Stimulated activated CD4-positive, alpha-beta T cell treated with anti-CD3 and anti-CD28 coated beads, Interleukin-4, amount 100 ng/mL, for 1 hour (primary cell): ENCODE results near the gene KRTAP5-5.
"Not testable (repeated sequence)": the region's sequence is repeated elsewhere in the genome, so short reads cannot be mapped to it uniquely, and the experiment has no call there.

Source experiments
- DNase-seq: peaks from one replicate; pipeline ENCODE4 v3.0.0-alpha.2; 2020

KRTAP5-5 gene

GRCh38 chr11:1643146-1643690, 13.6 kb downstream of the KRTAP5-5 start:
- no peak for DNase-seq

GRCh38 chr11:1644601-1645356, 15.2 kb downstream of the KRTAP5-5 start:
- DNase-seq = no peak

- DNase-seq = no peak
Measured at GRCh38 chr11:1645357-1645821, 15.8 kb downstream of the KRTAP5-5 start.

- not testable (repeated sequence) for DNase-seq
Measured at GRCh38 chr11:1646540-1646939, 17.0 kb downstream of the KRTAP5-5 start.

- DNase-seq = no peak
Measured at GRCh38 chr11:1647901-1648652, 18.5 kb downstream of the KRTAP5-5 start.

GRCh38 chr11:1648653-1649420, 19.3 kb downstream of the KRTAP5-5 start:
- DNase-seq = no peak

GRCh38 chr11:1650034-1650917, 20.7 kb downstream of the KRTAP5-5 start:
- no peak for DNase-seq

- DNase-seq = no peak
Measured at GRCh38 chr11:1650918-1651262, 21.3 kb downstream of the KRTAP5-5 start.

GRCh38 chr11:1651411-1651980, 21.9 kb downstream of the KRTAP5-5 start:
- no peak for DNase-seq

- DNase-seq = no peak
Measured at GRCh38 chr11:1652026-1652425, 22.5 kb downstream of the KRTAP5-5 start.

- no peak for DNase-seq
Measured at GRCh38 chr11:1652442-1652770, 22.8 kb downstream of the KRTAP5-5 start.

- DNase-seq = peak; percentile 78
Measured at GRCh38 chr11:1652771-1653540, 23.4 kb downstream of the KRTAP5-5 start.

- no peak for DNase-seq
Measured at GRCh38 chr11:1653541-1654387, 24.2 kb downstream of the KRTAP5-5 start.

GRCh38 chr11:1654388-1655167, 25.0 kb downstream of the KRTAP5-5 start:
- DNase-seq = no peak

GRCh38 chr11:1655168-1656060, 25.8 kb downstream of the KRTAP5-5 start:
- DNase-seq = no peak

GRCh38 chr11:1656061-1656441, 26.5 kb downstream of the KRTAP5-5 start:
- no peak for DNase-seq

- DNase-seq = no peak
Measured at GRCh38 chr11:1656670-1657069, 27.1 kb downstream of the KRTAP5-5 start.

GRCh38 chr11:1659506-1659905, 29.9 kb downstream of the KRTAP5-5 start:
- no peak for DNase-seq
